ENCODE measurements around the gene MSH6.
A peak's percentile ranks its signal among the peaks of the same experiment; 100 is the strongest.

Gene MSH6, protein sequence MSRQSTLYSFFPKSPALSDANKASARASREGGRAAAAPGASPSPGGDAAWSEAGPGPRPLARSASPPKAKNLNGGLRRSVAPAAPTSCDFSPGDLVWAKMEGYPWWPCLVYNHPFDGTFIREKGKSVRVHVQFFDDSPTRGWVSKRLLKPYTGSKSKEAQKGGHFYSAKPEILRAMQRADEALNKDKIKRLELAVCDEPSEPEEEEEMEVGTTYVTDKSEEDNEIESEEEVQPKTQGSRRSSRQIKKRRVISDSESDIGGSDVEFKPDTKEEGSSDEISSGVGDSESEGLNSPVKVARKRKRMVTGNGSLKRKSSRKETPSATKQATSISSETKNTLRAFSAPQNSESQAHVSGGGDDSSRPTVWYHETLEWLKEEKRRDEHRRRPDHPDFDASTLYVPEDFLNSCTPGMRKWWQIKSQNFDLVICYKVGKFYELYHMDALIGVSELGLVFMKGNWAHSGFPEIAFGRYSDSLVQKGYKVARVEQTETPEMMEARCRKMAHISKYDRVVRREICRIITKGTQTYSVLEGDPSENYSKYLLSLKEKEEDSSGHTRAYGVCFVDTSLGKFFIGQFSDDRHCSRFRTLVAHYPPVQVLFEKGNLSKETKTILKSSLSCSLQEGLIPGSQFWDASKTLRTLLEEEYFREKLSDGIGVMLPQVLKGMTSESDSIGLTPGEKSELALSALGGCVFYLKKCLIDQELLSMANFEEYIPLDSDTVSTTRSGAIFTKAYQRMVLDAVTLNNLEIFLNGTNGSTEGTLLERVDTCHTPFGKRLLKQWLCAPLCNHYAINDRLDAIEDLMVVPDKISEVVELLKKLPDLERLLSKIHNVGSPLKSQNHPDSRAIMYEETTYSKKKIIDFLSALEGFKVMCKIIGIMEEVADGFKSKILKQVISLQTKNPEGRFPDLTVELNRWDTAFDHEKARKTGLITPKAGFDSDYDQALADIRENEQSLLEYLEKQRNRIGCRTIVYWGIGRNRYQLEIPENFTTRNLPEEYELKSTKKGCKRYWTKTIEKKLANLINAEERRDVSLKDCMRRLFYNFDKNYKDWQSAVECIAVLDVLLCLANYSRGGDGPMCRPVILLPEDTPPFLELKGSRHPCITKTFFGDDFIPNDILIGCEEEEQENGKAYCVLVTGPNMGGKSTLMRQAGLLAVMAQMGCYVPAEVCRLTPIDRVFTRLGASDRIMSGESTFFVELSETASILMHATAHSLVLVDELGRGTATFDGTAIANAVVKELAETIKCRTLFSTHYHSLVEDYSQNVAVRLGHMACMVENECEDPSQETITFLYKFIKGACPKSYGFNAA (N-terminal part only)

DNA sequence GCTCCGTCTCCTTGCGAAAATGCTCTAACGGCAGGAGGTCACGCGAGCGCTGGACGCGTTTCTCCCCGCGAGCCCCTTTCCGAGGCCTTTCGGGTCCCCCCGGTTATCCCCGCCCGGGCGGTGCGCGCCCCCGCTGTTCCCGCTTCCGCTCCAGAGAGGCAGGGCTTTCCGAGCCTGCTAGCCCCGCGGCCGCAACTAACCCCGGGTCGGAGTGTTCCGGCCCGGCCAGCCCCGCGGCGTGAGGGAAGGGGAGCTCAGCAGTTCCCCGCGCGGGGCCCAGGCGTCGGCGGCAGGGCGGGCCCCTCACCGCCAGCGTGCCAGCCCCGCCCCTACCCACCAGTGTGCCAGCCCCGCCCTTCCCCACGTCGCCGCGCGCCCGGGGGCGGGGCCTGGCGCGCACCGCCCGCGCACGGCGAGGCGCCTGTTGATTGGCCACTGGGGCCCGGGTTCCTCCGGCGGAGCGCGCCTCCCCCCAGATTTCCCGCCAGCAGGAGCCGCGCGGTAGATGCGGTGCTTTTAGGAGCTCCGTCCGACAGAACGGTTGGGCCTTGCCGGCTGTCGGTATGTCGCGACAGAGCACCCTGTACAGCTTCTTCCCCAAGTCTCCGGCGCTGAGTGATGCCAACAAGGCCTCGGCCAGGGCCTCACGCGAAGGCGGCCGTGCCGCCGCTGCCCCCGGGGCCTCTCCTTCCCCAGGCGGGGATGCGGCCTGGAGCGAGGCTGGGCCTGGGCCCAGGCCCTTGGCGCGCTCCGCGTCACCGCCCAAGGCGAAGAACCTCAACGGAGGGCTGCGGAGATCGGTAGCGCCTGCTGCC, at the start of gene MSH6:
Gene MSH6 (plus strand): TSS at position 475 of the 815 bp plus-strand sequence. CDS start 89 bp downstream, at position 564.
- peak; percentile 87 for DNase-seq

DNA sequence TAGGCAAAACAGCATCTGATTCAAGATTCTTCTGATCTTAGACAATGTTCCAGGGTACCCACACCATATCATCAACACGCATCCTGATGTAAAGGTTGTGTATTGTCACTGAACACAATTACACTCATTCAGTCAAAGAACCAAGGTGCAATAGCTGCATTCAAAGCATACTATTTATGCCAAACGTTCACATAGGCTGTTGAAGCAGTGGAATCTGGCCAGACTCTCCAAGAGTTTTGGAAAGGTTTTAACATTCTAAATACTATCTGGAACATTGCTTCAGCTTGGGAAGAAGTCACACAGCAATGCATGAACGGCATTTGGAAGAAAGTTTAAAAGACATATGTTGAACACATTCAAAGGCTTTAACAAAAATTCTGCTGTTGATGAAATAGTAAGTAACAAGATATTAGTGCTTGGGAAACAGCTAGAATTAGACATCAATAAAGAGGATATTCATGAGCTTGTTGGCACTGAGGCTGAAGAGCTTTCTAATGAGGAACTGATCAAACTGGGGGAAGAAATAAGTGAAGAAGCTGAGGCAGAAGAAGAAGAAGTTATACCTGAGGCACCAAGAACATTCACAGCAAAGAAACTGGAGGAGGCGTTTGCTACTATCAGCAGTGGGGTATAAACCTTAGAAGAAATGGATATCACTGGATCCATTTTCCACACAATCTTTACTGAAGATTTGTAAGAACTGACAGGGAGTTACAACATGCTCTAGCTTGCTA, 47.6 kb upstream of the MSH6 start:
- DNase-seq = no peak

- no peak for DNase-seq
Measured at GRCh38 chr2:47735912-47736311, 47.0 kb upstream of the MSH6 start.

DNA sequence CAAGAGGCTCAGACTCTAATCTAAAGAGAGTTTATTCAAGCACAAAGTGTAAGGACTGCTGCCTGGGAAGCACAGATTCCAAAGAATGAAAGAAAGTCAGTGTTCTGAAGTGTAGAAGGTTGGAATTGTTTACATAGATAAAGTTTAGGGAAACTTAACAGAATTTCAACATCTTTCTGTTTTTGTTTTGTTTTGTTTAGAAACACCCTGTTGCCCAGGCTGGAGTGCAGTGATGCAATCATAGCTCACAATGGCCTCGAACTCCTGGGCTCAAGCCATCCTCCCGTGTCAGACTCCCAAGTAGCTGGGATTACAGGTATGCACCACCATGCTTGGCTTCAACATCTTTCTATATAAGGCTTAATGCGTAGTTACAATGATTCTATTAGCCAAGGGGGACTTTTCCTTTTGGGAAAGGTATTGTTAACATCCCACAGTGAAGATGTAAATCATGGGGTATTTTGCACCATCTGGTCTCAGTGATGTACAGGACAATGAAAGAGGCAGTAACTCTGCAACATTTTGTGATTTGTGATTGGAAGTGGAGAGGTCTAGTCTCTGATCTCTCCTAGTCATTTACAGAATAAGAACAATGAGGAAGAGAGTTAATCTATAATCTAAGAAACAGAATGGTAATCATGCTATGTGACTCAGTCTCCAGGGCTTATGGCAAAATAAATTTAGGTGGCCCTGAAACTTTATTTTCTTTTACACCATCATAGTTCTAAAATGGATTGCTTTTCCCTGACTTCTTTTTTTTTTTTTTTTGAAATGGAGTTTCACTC, 45.6 kb upstream of the MSH6 start:
- no peak for DNase-seq

GRCh38 chr2:47738331-47738730, 44.6 kb upstream of the MSH6 start:
- no peak for DNase-seq

- no peak for DNase-seq
Measured at GRCh38 chr2:47741101-47741500, 41.8 kb upstream of the MSH6 start.

DNA sequence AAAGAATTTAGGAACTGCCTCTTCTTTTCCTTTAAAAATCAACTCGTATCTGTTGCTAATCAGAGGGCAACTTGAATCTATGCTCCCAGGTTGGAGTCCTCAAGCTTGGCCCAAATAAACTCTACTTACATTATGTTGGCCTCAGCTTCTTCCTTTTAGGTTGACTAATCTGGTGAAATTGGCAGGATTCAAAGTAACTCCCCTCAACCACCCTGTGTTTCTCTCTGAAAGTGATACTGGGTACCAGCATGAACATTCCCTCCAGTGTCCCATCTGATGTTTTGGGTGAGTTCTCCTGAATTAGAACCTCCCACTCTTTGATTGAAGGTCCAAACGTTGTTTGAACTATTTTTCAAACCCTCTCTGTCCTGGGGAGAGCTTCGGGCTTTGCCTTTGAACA, 41.3 kb upstream of the MSH6 start:
- no peak for DNase-seq

DNA sequence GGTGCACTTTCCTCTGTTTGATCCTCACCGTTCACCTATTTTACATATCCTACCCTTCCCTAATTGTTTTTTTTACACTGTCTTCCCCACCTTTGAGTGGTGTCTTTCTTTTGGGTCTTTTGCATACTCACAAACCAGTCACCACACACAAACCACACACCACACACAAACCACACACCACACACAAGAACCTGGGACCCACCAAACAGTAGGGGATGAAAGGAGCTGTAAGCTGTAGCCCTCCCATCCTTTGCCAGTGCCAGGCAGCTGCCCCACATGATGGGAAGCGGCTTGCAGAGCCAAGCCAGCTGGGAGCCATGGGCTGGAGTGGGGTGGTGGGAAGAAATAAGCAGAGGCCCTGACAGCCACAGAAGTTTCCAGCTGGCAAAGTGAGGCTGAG, 38.9 kb upstream of the MSH6 start:
- no peak for DNase-seq

- DNase-seq = no peak
Measured at GRCh38 chr2:47747878-47748277, 35.1 kb upstream of the MSH6 start.

GRCh38 chr2:47751856-47752414, 31.0 kb upstream of the MSH6 start:
- no peak for DNase-seq

- no peak for DNase-seq
Measured at GRCh38 chr2:47767497-47767844, 15.5 kb upstream of the MSH6 start.

- DNase-seq = peak; percentile 67
Measured at GRCh38 chr2:47767880-47768609, 14.9 kb upstream of the MSH6 start.

GRCh38 chr2:47769318-47769717, 13.6 kb upstream of the MSH6 start:
- DNase-seq = no peak

- DNase-seq = no peak
Measured at GRCh38 chr2:47771211-47771610, 11.7 kb upstream of the MSH6 start.

DNA sequence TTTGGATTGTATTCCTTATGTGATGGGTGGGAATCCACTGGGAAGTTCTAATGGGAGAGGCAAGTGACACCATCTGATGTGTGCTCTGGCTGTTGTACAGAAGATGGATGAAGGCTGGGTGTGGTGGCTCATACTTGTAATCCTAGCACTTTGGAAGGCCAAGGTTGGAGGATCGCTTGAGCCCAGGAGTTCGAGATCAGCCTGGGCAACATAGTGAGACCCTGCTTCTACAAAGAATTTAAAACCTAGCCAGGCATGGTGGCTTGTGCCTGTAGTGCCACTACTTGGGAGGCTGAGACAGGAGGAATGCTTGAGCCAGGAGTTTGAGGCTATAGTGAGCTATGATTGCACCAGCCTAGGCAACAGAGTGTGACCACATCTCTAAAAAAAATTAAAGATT, 10.6 kb upstream of the MSH6 start:
- DNase-seq = no peak

DNA sequence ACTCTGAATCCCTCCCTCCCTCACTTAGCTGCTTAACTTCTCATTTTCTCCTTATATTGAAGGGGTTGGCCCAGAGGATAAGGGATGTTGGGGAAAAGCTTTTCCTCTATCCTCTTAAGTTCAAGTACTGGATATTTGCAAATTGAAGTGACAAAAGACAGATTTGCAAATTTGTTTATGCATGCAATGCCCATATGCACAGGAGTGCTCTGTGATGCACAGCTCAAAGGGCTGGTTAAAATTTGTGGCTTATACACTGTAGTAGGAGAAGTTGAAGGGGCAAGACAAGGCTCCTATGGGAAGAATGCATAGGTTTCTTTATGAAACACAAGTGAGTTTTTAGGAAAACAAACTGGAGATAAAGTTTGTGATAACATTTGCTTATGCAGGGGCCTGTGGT, 8.4 kb upstream of the MSH6 start:
- DNase-seq = no peak

DNA sequence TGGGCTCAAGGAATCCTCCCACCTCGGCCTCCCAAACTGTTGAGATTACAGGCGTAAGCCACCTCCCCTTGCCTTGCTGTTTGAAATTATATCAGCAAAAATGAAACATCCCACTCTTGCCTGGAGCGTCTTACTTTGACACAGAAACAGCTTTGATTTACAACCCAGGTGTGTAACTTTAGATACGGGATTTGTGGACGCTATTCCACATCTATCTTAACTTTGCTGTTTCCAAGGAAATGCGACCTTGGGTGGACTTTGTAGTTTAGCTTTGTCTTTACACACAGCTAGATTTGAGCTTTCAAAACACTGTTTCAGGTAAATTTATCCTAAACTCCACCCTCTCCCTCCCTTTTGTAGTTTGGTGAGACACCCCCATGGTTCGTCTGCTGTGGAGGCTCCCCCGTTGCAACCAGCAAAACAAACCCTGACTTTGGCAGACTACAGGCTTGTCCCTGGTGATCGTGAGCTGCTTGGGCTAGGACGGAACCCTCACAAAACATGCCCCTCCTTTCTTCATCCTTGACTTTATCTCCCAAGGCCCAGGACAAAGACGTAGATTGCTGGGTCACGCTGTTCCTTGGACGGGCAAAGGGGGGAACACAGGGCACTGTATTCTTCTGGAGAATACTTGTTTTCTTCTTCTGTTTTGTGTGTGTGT, 5.5 kb upstream of the MSH6 start:
- DNase-seq = no peak

DNA sequence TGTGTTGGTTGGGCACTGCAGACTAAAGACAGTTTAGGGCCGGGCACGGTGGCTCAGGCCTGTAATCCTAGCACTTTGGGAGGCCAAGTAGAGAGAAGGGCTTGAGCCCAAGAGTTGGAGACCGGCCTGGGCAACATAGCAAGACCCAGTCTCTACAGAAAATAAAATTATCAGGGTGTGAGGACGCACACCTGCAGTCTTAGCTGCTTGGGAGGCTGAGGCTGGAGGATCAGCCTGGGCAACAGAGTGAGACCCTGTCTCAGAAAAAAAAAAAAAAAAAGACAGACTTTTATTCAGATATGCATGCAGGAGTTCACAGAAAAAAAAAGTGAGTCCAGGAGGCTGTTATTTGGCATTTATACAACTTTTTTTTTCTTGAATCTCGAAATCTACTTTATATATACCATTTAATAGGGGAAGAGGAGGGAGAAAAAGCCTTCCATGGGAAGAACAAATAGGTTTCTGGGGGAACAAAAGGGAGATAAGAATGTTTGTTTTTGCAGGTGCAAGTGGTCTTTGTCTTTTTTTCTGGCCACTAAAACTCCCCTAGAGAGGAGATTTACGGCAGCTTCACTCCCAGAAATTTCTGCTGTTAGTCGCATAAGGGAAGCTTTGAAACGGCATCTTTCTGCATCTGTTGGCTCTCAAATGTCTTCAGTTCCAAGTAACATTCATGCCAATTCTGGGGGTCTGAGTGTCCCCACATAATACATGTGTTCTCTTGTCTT, 4.1 kb upstream of the MSH6 start:
- no peak for DNase-seq

DNA sequence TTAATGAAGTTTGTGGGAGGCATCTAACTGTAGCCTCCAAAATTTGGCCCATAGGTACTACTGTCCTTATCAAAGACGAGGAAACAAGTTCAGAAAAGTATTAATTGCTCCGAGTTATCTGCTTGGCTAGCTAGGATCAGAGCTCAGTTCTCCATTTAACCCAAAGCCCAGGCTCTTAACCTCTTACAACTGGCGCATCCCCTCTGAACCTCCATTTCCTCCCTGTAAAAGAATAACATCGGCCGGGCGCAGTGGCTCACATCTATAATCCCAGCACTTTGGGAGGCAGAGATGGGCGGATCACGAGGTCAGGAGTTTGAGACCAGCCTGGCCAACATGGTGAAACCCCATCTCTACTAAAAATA, 3.5 kb upstream of the MSH6 start:
- no peak for DNase-seq

Data from stimulated activated CD4-positive, alpha-beta T cell treated with anti-CD3 and anti-CD28 coated beads, Interleukin-1b, Interleukin-23, amount 100 ng/mL, for 48 hours (primary cell).